ENCODE measurements around the gene CDK17.
A peak's percentile ranks its signal among the peaks of the same experiment; 100 is the strongest.
"Not testable (repeated sequence)": the region's sequence is repeated elsewhere in the genome, so short reads cannot be mapped to it uniquely, and the experiment has no call there.

CDK17 gene

DNA sequence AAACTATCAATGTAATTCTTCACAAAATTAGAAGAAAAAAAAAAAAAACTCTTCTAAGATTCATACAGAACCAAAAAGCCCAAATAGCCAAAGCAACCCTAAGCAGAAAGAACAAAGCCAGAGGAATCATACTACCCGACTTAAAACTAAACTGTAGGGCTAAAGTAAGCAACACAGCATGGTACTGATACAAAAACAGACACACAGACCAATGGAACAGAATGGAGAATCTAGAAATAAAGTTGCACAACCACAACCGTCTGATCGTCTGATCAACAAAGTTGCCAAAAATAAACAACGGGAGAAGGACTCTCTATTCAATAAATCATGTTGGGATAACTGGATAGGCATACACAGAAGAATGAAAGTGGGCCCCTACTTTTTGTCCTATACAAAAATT is 16.9 kb downstream of the CDK17 start:
- in situ Hi-C loops (cut with HindIII; ENCODE audit: low sequenced_read_pairs): no loop called here
- TF ChIP-seq, protein P1, sequence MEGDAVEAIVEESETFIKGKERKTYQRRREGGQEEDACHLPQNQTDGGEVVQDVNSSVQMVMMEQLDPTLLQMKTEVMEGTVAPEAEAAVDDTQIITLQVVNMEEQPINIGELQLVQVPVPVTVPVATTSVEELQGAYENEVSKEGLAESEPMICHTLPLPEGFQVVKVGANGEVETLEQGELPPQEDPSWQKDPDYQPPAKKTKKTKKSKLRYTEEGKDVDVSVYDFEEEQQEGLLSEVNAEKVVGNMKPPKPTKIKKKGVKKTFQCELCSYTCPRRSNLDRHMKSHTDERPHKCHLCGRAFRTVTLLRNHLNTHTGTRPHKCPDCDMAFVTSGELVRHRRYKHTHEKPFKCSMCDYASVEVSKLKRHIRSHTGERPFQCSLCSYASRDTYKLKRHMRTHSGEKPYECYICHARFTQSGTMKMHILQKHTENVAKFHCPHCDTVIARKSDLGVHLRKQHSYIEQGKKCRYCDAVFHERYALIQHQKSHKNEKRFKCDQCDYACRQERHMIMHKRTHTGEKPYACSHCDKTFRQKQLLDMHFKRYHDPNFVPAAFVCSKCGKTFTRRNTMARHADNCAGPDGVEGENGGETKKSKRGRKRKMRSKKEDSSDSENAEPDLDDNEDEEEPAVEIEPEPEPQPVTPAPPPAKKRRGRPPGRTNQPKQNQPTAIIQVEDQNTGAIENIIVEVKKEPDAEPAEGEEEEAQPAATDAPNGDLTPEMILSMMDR (IDR thresholded peaks at IDR 0.05; ENCODE audit: low read depth, low read length, missing control alignments): no peak
- no peak for DNase-seq (ENCODE audit: low read depth)
- H3K4me3 ChIP-seq (ENCODE audit: low read depth, low read length): no peak overlapping the region

DNA sequence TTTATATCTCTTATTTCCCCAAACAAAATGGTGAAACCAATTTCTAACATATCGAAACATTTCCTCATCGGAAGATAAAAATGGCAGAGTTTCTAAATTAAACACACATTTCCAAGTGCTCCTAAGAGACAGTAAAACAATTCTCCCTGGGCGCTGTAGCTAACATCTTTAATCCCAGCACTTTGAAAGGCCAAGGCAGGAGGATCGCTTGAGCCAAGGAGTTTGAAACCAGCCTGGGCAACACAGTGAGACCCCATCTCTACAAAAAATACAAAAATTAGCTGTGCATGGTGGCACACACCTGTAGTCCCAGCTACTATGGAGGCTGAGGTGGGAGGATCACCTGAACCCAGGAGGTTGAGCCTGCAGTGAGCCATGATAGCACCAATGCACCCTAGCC is 20.5 kb downstream of the CDK17 start:
- in situ Hi-C loops (cut with HindIII; ENCODE audit: low sequenced_read_pairs); DNase-seq (ENCODE audit: low read depth); H3K4me3 ChIP-seq (ENCODE audit: low read depth, low read length): not testable (repeated sequence)

- TF ChIP-seq, protein P1 (IDR thresholded peaks at IDR 0.05; ENCODE audit: low read depth, low read length, missing control alignments): no peak
- DNase-seq (ENCODE audit: low read depth): no peak
- no peak overlapping the region for H3K4me3 ChIP-seq (ENCODE audit: low read depth, low read length)
- in situ Hi-C loops (cut with HindIII; ENCODE audit: low sequenced_read_pairs): no loop called here
Observed at GRCh38 chr12:96378319-96378718, 21.9 kb downstream of the CDK17 start.

GRCh38 chr12:96376865-96377264 is 23.4 kb downstream of the CDK17 start:
- no peak for DNase-seq (ENCODE audit: low read depth)
- in situ Hi-C loops (cut with HindIII; ENCODE audit: low sequenced_read_pairs): no loop called here
- TF ChIP-seq, protein P1 (IDR thresholded peaks at IDR 0.05; ENCODE audit: low read depth, low read length, missing control alignments): no peak
- no peak overlapping the region for H3K4me3 ChIP-seq (ENCODE audit: low read depth, low read length)

DNA sequence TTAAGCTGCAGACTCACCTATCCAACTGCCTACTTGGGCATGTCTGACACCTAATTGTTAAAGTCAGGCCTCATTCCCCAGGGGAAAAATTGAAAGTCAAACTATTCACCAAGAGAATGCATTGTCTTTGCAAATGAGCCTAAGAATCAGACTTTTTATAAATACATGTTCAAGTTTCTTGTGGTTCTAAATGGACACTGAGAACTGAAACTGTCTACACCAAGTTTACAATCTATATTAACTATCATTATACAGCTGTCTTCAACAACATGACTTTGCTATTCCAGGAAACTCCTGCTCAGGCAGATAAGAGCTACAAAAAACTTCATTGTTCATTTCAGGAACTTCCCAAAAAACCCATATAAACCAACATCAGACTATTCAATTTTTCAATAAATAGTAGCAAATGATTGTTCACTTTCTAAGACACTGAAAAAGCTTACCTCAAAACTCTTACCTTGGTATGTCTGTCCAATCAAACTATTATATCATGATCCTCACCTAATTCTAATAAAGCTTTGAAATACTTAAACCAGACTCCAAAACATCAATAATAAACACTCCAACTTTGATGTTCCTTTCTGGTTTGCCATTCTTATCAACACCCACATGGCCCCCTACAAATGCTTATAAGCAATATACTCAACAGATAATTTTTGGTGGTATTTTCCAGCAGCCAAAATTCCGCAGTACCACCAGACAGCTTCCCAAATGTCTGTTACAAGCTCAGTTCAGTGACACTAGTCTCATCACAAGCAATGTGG is 24.2 kb downstream of the CDK17 start:
- in situ Hi-C loops (cut with HindIII; ENCODE audit: low sequenced_read_pairs): no loop called here
- TF ChIP-seq, protein P1 (IDR thresholded peaks at IDR 0.05; ENCODE audit: low read depth, low read length, missing control alignments): no peak
- no peak for DNase-seq (ENCODE audit: low read depth)
- no peak overlapping the region for H3K4me3 ChIP-seq (ENCODE audit: low read depth, low read length)

GRCh38 chr12:96375170-96375569 is 25.1 kb downstream of the CDK17 start:
- DNase-seq (ENCODE audit: low read depth): no peak
- TF ChIP-seq, protein P1 (IDR thresholded peaks at IDR 0.05; ENCODE audit: low read depth, low read length, missing control alignments): no peak
- no peak overlapping the region for H3K4me3 ChIP-seq (ENCODE audit: low read depth, low read length)
- in situ Hi-C loops (cut with HindIII; ENCODE audit: low sequenced_read_pairs): no loop called here

DNA sequence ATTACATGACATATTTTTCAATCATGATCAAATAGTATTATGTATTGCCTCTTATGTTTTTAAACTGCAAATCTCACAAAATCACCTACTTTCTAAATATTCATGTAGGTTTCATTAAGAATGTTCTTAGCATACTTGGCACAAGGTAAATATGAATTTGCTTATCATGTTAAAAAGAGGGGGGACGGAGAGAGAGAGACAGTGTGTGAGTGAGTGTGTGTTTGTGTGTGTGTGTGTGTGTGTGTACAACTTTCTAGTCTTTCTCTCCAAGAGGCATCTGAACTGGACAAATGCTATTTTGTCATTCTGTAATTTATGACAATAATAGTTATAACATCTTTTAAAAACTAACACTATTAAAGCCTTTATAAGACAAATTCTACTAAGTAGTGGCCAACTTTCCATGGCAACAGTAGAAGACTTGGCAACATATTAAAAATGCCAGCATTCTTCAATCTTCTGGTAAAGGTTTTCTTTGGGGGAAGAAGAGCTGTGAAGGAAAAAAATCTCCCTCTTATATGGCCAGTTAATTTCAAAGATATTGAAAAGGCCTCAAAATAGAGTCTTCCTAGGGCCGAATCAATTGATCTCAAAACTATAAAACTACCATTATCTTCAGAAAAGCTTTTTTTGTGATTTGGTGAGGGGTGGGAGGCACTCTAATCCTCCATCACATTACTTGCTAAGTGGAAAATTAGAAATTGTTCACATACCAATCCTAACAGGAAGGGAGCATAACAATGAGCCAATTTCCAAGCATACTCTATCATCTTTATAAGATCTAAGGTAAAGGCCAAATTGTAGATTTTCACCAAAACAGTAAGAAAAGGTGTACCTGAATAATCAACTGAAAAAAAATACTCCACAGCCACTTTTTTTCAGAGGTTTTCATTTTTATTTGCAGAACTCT is 28.2 kb downstream of the CDK17 start:
- peak; percentile 13 for DNase-seq (ENCODE audit: low read depth)
- TF ChIP-seq, protein P1 (IDR thresholded peaks at IDR 0.05; ENCODE audit: low read depth, low read length, missing control alignments): no peak
- in situ Hi-C loops (cut with HindIII; ENCODE audit: low sequenced_read_pairs): no loop called here
- no peak overlapping the region for H3K4me3 ChIP-seq (ENCODE audit: low read depth, low read length)
